ENCODE results near the gene NR6A1.
A peak's percentile ranks its signal among the peaks of the same experiment; 100 is the strongest.

Gene NR6A1

DNA sequence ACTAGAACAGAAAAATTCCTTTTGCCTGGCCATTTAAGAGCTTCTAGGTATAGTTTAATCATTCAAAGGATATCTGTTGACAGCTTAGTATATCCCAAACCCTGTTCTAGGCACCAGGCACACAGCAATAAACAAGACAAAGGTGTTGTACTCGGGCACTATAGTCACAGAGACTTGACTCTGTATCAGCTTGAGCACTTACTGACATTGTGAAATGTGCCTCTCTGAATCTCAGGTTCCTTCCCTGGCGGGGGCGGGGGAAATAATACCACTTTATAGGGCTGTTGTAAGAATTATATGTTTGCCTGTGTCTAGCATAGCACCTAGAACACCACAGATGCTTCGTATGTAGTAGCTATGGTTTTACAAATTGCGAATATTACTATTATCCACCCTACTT is 104.5 kb downstream of the NR6A1 start:
- no peak overlapping the region for H3K9ac ChIP-seq (ENCODE audit: low read depth, low read length)
- H3K4me3 ChIP-seq (ENCODE audit: low read depth, low read length) = no peak overlapping the region
- no peaks in the 10 kb centered on the region for H3K27me3 ChIP-seq (ENCODE audit: control insufficient read depth, insufficient read depth, low read length)
- no peaks in the 10 kb centered on the region for H3K36me3 ChIP-seq (ENCODE audit: control insufficient read depth, insufficient read depth, low read length)
- H3K9me3 ChIP-seq (ENCODE audit: control insufficient read depth, insufficient read depth, low read length) = no peaks in the 10 kb centered on the region
- no peaks in the 10 kb centered on the region for H3K4me1 ChIP-seq (ENCODE audit: control insufficient read depth, insufficient read depth, low read length)

DNA sequence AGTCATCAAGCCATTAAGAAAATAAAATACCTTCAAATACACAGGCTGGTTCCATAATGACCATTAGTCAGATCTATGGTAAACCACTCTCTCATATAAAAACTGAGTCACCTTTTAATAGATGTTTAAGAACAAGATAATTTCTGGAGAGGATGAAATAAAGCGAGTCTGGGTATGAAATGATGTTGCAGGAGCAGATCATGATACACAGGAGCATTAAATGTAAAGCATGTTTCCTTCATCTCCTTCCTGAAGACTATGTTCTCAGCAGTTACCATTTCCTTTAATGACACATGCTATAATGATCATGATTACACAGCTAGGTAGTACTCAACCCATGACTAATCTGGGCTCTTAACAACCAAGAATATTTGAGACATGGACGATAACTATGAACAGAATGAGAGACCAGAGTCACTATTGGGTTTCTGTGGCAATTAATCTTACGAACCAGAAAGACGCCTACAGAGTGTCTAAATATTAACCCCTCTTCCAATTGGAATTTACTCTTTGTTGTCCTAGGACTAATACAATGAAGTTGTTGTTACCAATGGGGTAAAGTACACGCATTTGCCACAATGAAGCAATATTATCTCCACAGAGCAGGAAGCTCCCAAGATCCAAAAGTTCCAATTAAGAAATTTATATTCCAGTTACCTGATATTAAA is 105.6 kb downstream of the NR6A1 start:
- H3K4me1 ChIP-seq (ENCODE audit: control insufficient read depth, insufficient read depth, low read length) = no peaks in the 10 kb centered on the region
- H3K4me3 ChIP-seq (ENCODE audit: low read depth, low read length) = no peak overlapping the region
- no peak overlapping the region for H3K9ac ChIP-seq (ENCODE audit: low read depth, low read length)

DNA sequence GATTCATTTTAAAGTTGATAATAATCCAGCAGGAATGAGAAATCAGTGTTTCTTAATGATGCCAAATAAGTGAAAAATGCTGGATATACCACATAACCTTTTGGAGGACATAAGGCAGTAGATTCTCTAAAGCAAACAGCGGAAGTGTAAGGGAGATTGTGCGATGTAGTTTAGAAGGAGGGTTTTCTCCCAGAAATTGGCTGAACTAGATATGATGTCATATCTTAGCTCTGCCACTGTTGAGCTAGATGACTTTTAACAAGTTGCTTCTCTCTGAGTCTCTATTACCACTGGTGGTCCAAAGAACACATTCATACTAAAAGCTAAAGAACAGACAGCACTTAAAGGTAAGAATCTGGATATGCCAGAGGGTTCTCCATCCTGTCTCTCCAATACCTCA is 107.0 kb downstream of the NR6A1 start:
- no peak overlapping the region for H3K9ac ChIP-seq (ENCODE audit: low read depth, low read length)
- H3K9me3 ChIP-seq (ENCODE audit: control insufficient read depth, insufficient read depth, low read length) = no peaks in the 10 kb centered on the region

More for the DNA sequence above, 105.6 kb downstream of the NR6A1 start:
- Histone ChIP-seq H3K36me3 (ENCODE audit: control insufficient read depth, insufficient read depth, low read length) (no peaks in the 10 kb centered on the region), H3K27me3 (ENCODE audit: control insufficient read depth, insufficient read depth, low read length) (no peaks in the 10 kb centered on the region), H3K9me3 (ENCODE audit: control insufficient read depth, insufficient read depth, low read length) (no peaks in the 10 kb centered on the region)

DNA sequence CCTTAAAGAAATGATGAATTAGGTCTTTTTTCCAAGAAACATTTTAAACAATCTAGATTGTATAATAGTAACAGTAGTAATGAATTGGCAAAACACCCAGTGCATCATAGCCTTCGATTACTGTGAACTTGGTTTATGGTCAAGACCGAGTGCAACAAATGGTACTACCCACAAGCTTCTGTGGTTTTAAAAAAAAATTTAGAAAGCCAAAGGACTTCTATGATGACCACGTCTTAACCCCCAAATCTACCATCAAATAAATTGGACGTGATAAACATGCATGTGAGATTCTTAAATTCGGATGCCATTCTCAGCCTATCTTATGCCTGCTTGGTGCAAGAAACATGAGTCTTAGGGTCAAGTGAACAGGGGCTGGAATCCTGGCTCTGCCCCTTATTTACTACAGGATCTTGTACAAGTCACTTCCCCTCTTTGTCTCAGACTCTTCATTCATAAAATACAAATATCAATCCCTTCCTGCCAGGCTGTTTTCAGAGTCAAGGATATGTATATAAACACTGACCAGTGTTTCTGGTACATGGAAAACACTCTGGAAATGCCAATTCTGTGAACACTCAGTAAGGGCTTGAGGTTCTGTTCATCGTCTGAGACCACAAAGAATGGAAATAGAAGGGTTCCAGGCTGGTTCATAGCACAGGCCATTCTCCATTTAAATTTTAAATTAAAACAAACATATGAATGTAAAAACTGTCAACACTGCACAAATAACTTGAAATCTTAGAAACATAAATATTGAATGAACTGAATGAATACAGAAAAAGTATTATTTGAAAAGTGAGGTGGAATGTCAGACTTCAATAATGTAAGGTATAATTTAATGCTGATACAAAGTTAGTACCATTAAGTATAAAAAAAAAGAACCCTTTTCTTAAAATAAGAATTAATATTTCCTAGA is 107.8 kb downstream of the NR6A1 start:
- H3K4me1 ChIP-seq (ENCODE audit: control insufficient read depth, insufficient read depth, low read length) = no peaks in the 10 kb centered on the region
- no peaks in the 10 kb centered on the region for H3K36me3 ChIP-seq (ENCODE audit: control insufficient read depth, insufficient read depth, low read length)
- H3K27me3 ChIP-seq (ENCODE audit: control insufficient read depth, insufficient read depth, low read length) = no peaks in the 10 kb centered on the region
- no peaks in the 10 kb centered on the region for H3K9me3 ChIP-seq (ENCODE audit: control insufficient read depth, insufficient read depth, low read length)
- no peak overlapping the region for H3K4me3 ChIP-seq (ENCODE audit: low read depth, low read length)
- no peak overlapping the region for H3K9ac ChIP-seq (ENCODE audit: low read depth, low read length)

More for the DNA sequence above, 107.0 kb downstream of the NR6A1 start:
- Histone ChIP-seq H3K4me3 (ENCODE audit: low read depth, low read length) (no peak overlapping the region), H3K27me3 (ENCODE audit: control insufficient read depth, insufficient read depth, low read length) (no peaks in the 10 kb centered on the region), H3K4me1 (ENCODE audit: control insufficient read depth, insufficient read depth, low read length) (no peaks in the 10 kb centered on the region), H3K36me3 (ENCODE audit: control insufficient read depth, insufficient read depth, low read length) (no peaks in the 10 kb centered on the region)

DNA sequence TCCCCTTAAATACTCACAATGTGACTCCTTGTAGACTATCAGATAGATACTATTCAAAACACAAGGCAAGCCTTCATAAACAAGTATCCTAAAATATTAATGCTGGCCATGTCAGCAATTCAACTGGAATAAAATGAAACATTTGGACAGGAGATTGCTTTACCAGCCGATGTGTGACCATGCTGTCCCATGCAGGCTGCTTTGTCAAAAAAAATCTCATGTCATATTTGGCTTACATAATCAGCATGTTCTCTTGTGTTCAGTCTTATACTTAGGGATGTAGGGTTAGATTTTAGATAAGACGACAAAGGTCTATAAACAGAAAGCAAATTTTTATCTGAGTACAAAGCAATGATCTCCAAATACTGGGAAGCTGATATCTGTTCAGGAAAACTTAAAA is 108.5 kb downstream of the NR6A1 start:
- no peaks in the 10 kb centered on the region for H3K9me3 ChIP-seq (ENCODE audit: control insufficient read depth, insufficient read depth, low read length)
- no peaks in the 10 kb centered on the region for H3K4me1 ChIP-seq (ENCODE audit: control insufficient read depth, insufficient read depth, low read length)
- H3K27me3 ChIP-seq (ENCODE audit: control insufficient read depth, insufficient read depth, low read length) = no peaks in the 10 kb centered on the region
- H3K9ac ChIP-seq (ENCODE audit: low read depth, low read length) = no peak overlapping the region
- H3K36me3 ChIP-seq (ENCODE audit: control insufficient read depth, insufficient read depth, low read length) = no peaks in the 10 kb centered on the region
- no peak overlapping the region for H3K4me3 ChIP-seq (ENCODE audit: low read depth, low read length)

DNA sequence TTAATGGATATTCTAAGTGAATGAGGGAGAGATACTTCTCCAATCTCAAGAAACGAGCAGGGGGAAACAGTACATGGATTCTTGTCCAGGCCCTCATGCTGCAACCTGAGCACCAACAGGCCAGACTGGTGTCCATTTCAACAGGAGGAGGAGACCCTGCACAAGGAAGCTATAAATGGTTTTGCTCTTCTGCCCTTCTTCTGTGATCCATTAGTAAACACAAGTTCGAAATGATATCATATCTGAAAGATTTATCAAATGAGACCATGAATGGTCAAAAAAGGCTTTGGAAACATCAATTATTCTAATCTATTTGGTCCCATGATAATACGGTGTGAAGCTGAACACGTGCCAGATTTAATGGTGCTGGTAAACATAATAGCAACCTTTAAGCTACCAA is 109.8 kb downstream of the NR6A1 start:
- no peaks in the 10 kb centered on the region for H3K9me3 ChIP-seq (ENCODE audit: control insufficient read depth, insufficient read depth, low read length)
- H3K4me1 ChIP-seq (ENCODE audit: control insufficient read depth, insufficient read depth, low read length) = no peaks in the 10 kb centered on the region
- no peak overlapping the region for H3K9ac ChIP-seq (ENCODE audit: low read depth, low read length)
- H3K36me3 ChIP-seq (ENCODE audit: control insufficient read depth, insufficient read depth, low read length) = no peaks in the 10 kb centered on the region
- H3K4me3 ChIP-seq (ENCODE audit: low read depth, low read length) = no peak overlapping the region
- no peaks in the 10 kb centered on the region for H3K27me3 ChIP-seq (ENCODE audit: control insufficient read depth, insufficient read depth, low read length)

DNA sequence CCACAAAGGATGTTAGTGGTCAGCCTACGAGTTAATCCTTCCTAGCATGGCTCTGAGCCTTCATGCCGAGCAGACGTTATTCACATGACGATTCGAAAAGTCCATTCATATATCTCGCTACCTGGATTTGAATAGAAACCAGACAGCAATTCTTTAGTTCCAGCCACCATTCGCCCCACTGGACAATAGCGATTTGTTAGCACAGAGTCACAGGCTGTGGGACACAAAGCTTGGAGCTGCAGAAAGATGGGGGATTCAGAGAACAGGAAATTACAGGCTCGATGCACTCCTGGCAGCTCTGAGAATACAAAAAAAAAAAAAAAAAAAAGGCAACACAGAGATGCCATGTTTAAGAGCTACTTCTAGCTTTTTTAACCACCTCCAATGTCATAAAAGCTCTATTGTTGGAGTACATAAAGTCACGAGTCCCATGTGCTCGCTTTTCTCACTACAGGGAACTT is 110.7 kb downstream of the NR6A1 start:
- H3K36me3 ChIP-seq (ENCODE audit: control insufficient read depth, insufficient read depth, low read length) = no peaks in the 10 kb centered on the region
- H3K9me3 ChIP-seq (ENCODE audit: control insufficient read depth, insufficient read depth, low read length) = no peaks in the 10 kb centered on the region
- peak overlapping the region; percentile 14 for H3K4me3 ChIP-seq (ENCODE audit: low read depth, low read length)
- H3K9ac ChIP-seq (ENCODE audit: low read depth, low read length) = no peak overlapping the region
- H3K27me3 ChIP-seq (ENCODE audit: control insufficient read depth, insufficient read depth, low read length) = no peaks in the 10 kb centered on the region
- H3K4me1 ChIP-seq (ENCODE audit: control insufficient read depth, insufficient read depth, low read length) = no peaks in the 10 kb centered on the region

DNA sequence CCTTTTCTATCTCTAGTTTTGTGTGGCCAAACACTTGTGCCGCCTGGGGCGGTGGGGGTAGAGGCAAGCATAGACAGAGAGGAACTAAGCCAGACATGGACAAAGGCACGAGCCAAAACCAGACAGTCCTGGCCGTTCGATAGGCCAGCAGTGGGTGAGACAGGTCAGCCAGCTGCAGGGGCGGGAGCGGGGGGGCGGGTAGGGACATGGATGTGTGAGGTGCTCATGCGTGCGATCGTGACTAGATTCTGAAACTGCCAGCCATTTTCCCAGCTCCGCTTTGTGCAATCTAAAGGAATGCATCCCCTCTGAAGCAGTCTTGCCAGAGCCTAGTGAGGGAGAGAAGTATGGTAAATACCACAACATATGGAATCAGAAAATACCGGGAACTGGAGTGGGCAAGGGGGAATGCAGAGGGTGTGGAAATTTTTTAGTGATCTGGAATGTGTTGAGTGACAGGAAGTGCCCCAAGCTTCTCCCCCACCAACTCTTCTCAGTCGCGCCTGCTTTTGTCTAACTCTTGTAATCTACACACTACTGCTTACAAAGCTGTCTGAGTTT is 111.9 kb downstream of the NR6A1 start:
- Histone ChIP-seq H3K9ac (ENCODE audit: low read depth, low read length) (peak overlapping the region; percentile 58), H3K36me3 (ENCODE audit: control insufficient read depth, insufficient read depth, low read length) (no peaks in the 10 kb centered on the region), H3K4me1 (ENCODE audit: control insufficient read depth, insufficient read depth, low read length) (no peaks in the 10 kb centered on the region), H3K4me3 (ENCODE audit: low read depth, low read length) (peak overlapping the region; percentile 48), H3K9me3 (ENCODE audit: control insufficient read depth, insufficient read depth, low read length) (no peaks in the 10 kb centered on the region), H3K27me3 (ENCODE audit: control insufficient read depth, insufficient read depth, low read length) (no peaks in the 10 kb centered on the region)

DNA sequence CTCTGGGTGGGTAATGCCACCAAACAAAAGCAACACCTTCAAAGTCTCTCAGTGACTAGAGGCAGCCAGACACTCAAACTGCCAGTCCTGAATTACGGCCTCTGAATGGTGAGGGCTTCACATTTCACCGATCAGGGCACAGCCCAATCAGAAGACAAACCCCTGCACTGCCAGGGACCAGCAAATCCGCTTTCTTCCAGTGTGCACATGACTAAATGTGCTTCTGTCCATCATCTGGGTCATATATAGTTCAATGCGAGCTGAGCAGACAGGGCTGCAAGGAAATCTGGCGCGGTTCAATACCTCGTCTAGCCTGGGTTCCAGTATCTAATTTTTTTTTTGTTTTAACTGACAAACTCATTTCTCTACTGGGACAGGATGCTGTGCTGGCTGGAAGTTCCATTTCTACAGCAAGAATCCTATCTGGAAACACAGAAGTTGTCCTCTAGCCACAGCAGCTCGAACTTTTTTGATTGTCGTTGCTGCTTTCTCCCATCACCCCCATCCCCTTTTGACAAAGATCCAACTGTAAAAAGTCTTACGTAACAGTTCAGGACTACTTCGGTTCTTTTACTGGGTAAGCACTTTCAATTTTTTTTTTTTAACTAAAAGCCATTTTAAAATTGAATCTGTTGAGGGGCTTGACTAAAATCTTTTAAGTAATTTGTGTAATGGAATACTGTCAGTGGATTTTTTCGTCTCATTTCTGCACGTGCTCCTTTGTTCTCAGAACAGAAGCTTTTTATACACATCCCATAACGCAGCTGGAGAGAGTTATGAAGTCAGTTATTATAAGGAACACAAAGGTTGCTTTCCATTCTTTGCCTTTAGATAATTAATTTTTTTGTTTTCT is 112.7 kb downstream of the NR6A1 start:
- Histone ChIP-seq H3K27me3 (ENCODE audit: control insufficient read depth, insufficient read depth, low read length) (no peaks in the 10 kb centered on the region), H3K4me1 (ENCODE audit: control insufficient read depth, insufficient read depth, low read length) (no peaks in the 10 kb centered on the region), H3K4me3 (ENCODE audit: low read depth, low read length) (peak overlapping the region; percentile 48), H3K9me3 (ENCODE audit: control insufficient read depth, insufficient read depth, low read length) (no peaks in the 10 kb centered on the region), H3K9ac (ENCODE audit: low read depth, low read length) (peak overlapping the region; percentile 58), H3K36me3 (ENCODE audit: control insufficient read depth, insufficient read depth, low read length) (no peaks in the 10 kb centered on the region)

DNA sequence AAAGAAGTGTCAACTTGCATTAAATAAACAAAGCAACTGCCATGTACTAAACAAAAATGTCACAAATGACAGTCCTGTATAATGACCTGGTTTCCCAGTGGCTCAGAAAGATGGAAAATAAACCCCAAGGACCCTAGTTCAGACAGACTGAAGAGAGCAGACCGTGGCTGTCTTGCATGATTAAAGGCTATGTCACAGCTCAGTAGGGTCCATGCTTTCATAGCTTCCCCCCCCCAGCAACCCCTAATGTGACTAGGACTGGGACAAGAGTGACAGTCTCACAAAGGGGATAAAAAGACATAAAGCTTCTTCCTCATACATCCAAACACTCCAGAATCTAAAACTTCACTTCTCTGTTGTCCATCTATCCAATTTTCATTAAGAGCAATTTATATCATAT is 113.6 kb downstream of the NR6A1 start:
- H3K36me3 ChIP-seq (ENCODE audit: control insufficient read depth, insufficient read depth, low read length) = no peaks in the 10 kb centered on the region
- no peak overlapping the region for H3K4me3 ChIP-seq (ENCODE audit: low read depth, low read length)
- H3K9ac ChIP-seq (ENCODE audit: low read depth, low read length) = no peak overlapping the region
- H3K4me1 ChIP-seq (ENCODE audit: control insufficient read depth, insufficient read depth, low read length) = no peaks in the 10 kb centered on the region
- H3K27me3 ChIP-seq (ENCODE audit: control insufficient read depth, insufficient read depth, low read length) = no peaks in the 10 kb centered on the region
- no peaks in the 10 kb centered on the region for H3K9me3 ChIP-seq (ENCODE audit: control insufficient read depth, insufficient read depth, low read length)

DNA sequence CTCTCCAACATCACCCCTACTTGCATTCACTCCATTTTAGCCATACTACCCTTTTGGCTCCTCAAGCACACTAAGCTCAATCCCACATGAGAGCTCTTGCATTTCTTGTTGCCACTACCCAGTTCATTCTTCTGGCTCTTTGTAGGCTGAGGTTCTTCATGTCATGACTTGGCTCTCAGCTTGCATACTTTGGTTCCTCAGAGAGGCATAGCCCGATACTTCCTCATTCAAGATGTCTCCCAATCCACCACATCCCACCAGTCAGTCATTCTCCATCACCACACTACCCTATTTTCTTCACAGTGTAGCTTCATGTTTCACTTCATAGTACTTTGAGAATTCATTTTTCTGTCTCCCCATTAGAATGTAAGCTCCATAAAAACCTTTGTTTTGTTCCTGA is 116.7 kb downstream of the NR6A1 start:
- Histone ChIP-seq H3K27me3 (ENCODE audit: control insufficient read depth, insufficient read depth, low read length) (no peaks in the 10 kb centered on the region), H3K4me3 (ENCODE audit: low read depth, low read length) (no peak overlapping the region), H3K4me1 (ENCODE audit: control insufficient read depth, insufficient read depth, low read length) (peaks cover 2% of the 10 kb centered on the region), H3K9ac (ENCODE audit: low read depth, low read length) (no peak overlapping the region), H3K9me3 (ENCODE audit: control insufficient read depth, insufficient read depth, low read length) (no peaks in the 10 kb centered on the region), H3K36me3 (ENCODE audit: control insufficient read depth, insufficient read depth, low read length) (no peaks in the 10 kb centered on the region)

All from iPS-15b (cell line).